Naive thymus-derived CD8-positive, alpha-beta T cell (primary cell): Measurements from ENCODE around the gene IP6K2. TPM values are rescaled to one million over a fixed set of nuclear protein-coding genes. Genes with fewer than 3 reads are reported as not detected.
A peak's percentile ranks its signal among the peaks of the same experiment; 100 is the strongest.

Source experiments
- ATAC-seq, 2 donors: fragments of 150-1000 bp; cut with Tn5 transposase in 1 of 2; sonication (Bioruptor Pico), chemical (Tn5 transposase) in 1 of 2; 1 replicate in 1 of 2; 2 replicates in 1 of 2; pipeline ENCODE4 v1.10.0; 2021; ENCODE audit warnings: mild to moderate bottlenecking in 2 of 2, moderate library complexity in 2 of 2
- POLR2A ChIA-PET: fragments of 350-600 bp; sonication (Branson Sonifier 250); formaldehyde crosslinking; loops from one replicate; lab custom pipeline; 2021; ENCODE audit warnings: antibody characterized with exemption; lab: Charles Lee
- DNase-seq, 10 donors: peaks; one replicate each; pipeline versions ENCODE4 v3.0.0 to v3.0.0-alpha.2; 2020 to 2022
- H3K27ac Mint-ChIP-seq, 10 donors: one replicate each; pipeline ENCODE4 v1.8.0; 2020 to 2022; ENCODE audit warnings: mild to moderate bottlenecking in 10 of 10, mixed read lengths in 10 of 10, moderate library complexity in 4 of 10, inconsistent platforms in 1 of 10
- H3K27me3 Mint-ChIP-seq, 5 donors: one replicate each; pipeline ENCODE4 v1.8.0; 2021 to 2022; ENCODE audit warnings: mixed read lengths in 5 of 5
- H3K36me3 Mint-ChIP-seq, 3 donors: one replicate each; pipeline ENCODE4 v1.8.0; 2020 to 2022; ENCODE audit warnings: mixed read lengths in 3 of 3, mild to moderate bottlenecking in 2 of 3, inconsistent platforms in 1 of 3
- H3K4me1 Mint-ChIP-seq, 4 donors: one replicate each; pipeline ENCODE4 v1.8.0; 2021 to 2022; ENCODE audit warnings: mixed read lengths in 4 of 4
- H3K4me3 Mint-ChIP-seq, 10 donors: one replicate each; pipeline ENCODE4 v1.8.0; 2020 to 2022; ENCODE audit warnings: mild to moderate bottlenecking in 10 of 10, mixed read lengths in 10 of 10, moderate library complexity in 6 of 10, inconsistent platforms in 1 of 10
- H3K9me3 Mint-ChIP-seq, 9 donors: one replicate each; pipeline ENCODE4 v1.8.0; 2020 to 2022; ENCODE audit warnings: mixed read lengths in 9 of 9, mild to moderate bottlenecking in 3 of 9, inconsistent platforms in 1 of 9, moderate library complexity in 1 of 9
- polyA plus RNA-seq, 3 donors: library from polyadenylated mRNA; unstranded; fragments of 300-500 nt; fragmentation: Illumina TruSeq; gene quantifications; one replicate each; pipeline ENCODE4 v1.2.3, GENCODE V29; 2021
- total RNA-seq, 8 experiments: library from RNA in 2 of 8; stranded (reverse) in 2 of 8; gene quantifications; one replicate each; pipeline ENCODE4 v1.2.3 and lab custom pipeline; 2021 to 2026

Gene IP6K2
- total and polyA plus RNA-seq, 5 experiments from 2014 or later, result 46.4 to 91.5 (median 58.8) TPM

DNA sequence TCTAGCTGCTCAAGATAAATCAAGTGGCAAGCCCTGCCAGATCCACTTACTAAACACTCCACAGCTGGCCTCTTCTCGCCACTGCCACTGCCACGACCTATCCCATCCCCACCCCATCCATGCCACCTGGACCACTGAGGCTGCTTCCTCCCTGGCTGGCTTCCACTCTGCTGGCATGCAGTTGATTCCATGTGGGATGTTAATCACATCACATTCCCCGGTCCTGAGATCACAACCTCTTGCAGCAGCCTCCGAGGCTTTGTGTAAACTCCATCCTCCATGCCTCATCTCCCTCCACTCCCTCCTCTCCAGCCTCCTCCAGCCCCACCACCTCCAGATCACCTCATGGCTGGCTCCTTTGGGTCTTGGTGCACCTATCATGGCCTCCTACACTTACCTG, 39.0 kb downstream of the IP6K2 start:
- Mint-ChIP-seq H3K36me3 (peaks cover 0 to 41% (median 6%) of the 10 kb centered on the region in 3 donors), H3K9me3 (no peaks in the 10 kb centered on the region), H3K27ac (peak overlapping the region in 2 of 10 donors; percentile 13 to 52), H3K27me3 (no peaks in the 10 kb centered on the region), H3K4me1 (peaks cover 5 to 20% (median 14%) of the 10 kb centered on the region in 4 donors), H3K4me3 (no peak overlapping the region)
- no peak for ATAC-seq
- POLR2A ChIA-PET, result no interaction called here
- no peak for DNase-seq

- DNase-seq, result no peak
- peaks cover 0 to 9% (median 5%) of the 10 kb centered on the region in 4 donors for H3K4me1 Mint-ChIP-seq
- no peak for ATAC-seq
- H3K4me3 Mint-ChIP-seq, result no peak overlapping the region
- H3K9me3 Mint-ChIP-seq, result no peaks in the 10 kb centered on the region
- no peaks in the 10 kb centered on the region for H3K27me3 Mint-ChIP-seq
- POLR2A ChIA-PET, result interaction anchor here (0.6 kb wide), 1 partner anchor 1126 kb away, joined by 6 read pairs; no protein-coding TSS in a partner anchor
- H3K27ac Mint-ChIP-seq, result no peak overlapping the region
- peaks cover 0 to 23% (median 0%) of the 10 kb centered on the region in 3 donors for H3K36me3 Mint-ChIP-seq
Observed at GRCh38 chr3:48674505-48674904, 42.5 kb downstream of the IP6K2 start.

DNA sequence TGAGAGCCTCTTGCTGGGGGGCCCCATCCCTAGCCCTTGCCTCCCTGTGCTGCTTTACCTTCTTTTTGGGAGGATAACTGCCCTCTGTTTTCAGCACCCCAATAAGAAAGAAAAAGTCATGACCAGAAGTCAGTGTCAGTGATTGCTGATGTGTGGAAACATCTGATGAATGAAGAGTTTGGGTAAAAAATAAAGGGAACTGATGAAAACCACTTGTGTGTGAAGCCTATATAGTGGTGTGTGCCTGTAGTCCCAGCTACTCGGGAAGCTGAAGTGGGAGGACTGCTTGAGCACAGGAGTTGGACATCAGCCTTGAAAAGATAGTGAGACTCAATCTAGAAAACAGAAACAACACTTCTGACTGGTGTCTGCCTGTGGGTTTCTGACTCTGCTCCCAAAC, 44.5 kb downstream of the IP6K2 start:
- DNase-seq (no peak), ATAC-seq (no peak)
- Mint-ChIP-seq H3K4me1 (peaks cover 0 to 6% (median 2%) of the 10 kb centered on the region in 4 donors), H3K4me3 (no peak overlapping the region), H3K9me3 (no peaks in the 10 kb centered on the region), H3K27ac (no peak overlapping the region), H3K36me3 (peaks cover 0 to 12% (median 0%) of the 10 kb centered on the region in 3 donors), H3K27me3 (no peaks in the 10 kb centered on the region)
- POLR2A ChIA-PET, result no interaction called here

- Mint-ChIP-seq H3K9me3 (peaks cover 0 to 2% (median 0%) of the 10 kb centered on the region in 9 donors), H3K27ac (no peak overlapping the region), H3K4me3 (peak overlapping the region in 2 of 10 donors; percentile 37 to 52), H3K36me3 (peaks cover 0 to 2% (median 0%) of the 10 kb centered on the region in 3 donors), H3K27me3 (peaks cover 2 to 22% (median 5%) of the 10 kb centered on the region in 5 donors), H3K4me1 (peaks cover 7 to 22% (median 21%) of the 10 kb centered on the region in 4 donors)
- ATAC-seq (no peak), DNase-seq (no peak)
- POLR2A ChIA-PET, result no interaction called here
Observed at GRCh38 chr3:48664929-48665328, 52.1 kb downstream of the IP6K2 start.

GRCh38 chr3:48664313-48664644, 52.7 kb downstream of the IP6K2 start:
- H3K4me3 Mint-ChIP-seq, result peak overlapping the region; percentile 48 to 80 (median 66)
- H3K4me1 Mint-ChIP-seq, result peaks cover 7 to 22% (median 21%) of the 10 kb centered on the region in 4 donors
- DNase-seq (no peak), ATAC-seq (no peak)
- H3K36me3 Mint-ChIP-seq, result peaks cover 0 to 2% (median 0%) of the 10 kb centered on the region in 3 donors
- peak overlapping the region in 1 of 10 donors; percentile 14 for H3K27ac Mint-ChIP-seq
- POLR2A ChIA-PET, result no interaction called here
- H3K9me3 Mint-ChIP-seq, result peaks cover 0 to 2% (median 0%) of the 10 kb centered on the region in 9 donors
- H3K27me3 Mint-ChIP-seq, result peaks cover 2 to 26% (median 8%) of the 10 kb centered on the region in 5 donors

DNA sequence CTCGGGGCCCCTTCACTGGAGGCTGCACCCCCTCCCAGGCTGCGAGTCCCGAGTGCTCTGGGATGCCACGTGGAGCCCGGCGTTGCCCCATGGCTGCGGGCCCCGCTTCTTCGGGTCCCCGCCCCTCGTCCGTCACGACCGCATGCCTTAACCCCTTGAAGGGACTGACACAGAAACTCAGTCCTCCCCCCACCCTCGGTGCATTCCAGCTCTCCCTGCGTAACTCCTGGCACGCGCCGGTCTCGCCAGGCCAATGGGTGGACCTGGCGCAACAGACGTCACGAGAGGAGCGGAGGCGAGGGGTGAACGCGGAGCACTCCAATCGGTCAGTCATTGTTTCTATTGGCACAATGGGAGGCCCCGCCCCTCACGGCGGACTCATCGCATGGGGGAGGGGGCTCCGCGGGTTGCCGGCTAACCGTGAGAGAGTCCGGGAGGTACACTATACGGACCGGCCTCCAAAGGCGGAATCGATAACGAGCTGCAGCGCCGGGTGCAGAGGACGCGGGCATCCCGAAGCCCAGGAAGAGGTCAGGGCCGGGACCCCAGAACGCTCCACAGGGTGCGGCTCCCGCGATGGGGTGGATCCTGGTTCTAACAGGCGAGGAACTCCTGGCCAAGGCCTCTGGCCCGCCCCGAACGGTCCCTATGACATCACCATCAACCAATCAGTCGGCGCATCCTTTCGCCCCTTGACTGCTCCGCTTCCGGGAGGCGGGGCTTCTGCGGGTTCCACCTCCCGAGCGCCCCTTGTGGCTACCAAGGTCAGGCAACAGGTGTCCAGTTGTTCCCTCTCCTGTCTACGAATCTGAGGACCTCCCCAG, 53.3 kb downstream of the IP6K2 start:
- POLR2A ChIA-PET, result no interaction called here
- peak overlapping the region in 3 of 10 donors; percentile 6 to 24 (median 14) for H3K27ac Mint-ChIP-seq
- H3K27me3 Mint-ChIP-seq, result peaks cover 2 to 28% (median 11%) of the 10 kb centered on the region in 5 donors
- H3K4me1 Mint-ChIP-seq, result peaks cover 7 to 22% (median 21%) of the 10 kb centered on the region in 4 donors
- peaks cover 0 to 2% (median 0%) of the 10 kb centered on the region in 3 donors for H3K36me3 Mint-ChIP-seq
- ATAC-seq (peak; percentile 76 to 84), DNase-seq (peak; percentile 61 to 86 (median 66))
- peaks cover 0 to 2% (median 0%) of the 10 kb centered on the region in 9 donors for H3K9me3 Mint-ChIP-seq
- H3K4me3 Mint-ChIP-seq, result peak overlapping the region; percentile 48 to 80 (median 66)

GRCh38 chr3:48662753-48663488, 54.1 kb downstream of the IP6K2 start, which contains the start of gene CELSR3:
TSS of gene CELSR3 (minus strand) at chr3:48662886. CDS start at chr3:48662634, 252 bp downstream.
- ATAC-seq, result no peak
- H3K4me1 Mint-ChIP-seq, result peaks cover 7 to 22% (median 21%) of the 10 kb centered on the region in 4 donors
- H3K9me3 Mint-ChIP-seq, result peaks cover 0 to 2% (median 0%) of the 10 kb centered on the region in 9 donors
- POLR2A ChIA-PET, result interaction anchor here (2.1 kb wide), 1 partner anchor 256 kb away, joined by 4 read pairs; the partner anchor contains the start of gene ARIH2
- H3K27me3 Mint-ChIP-seq, result peaks cover 2 to 28% (median 11%) of the 10 kb centered on the region in 5 donors
- DNase-seq, result peak in 2 of 10 donors; percentile 17 to 19
- peak within 1 kb of the TSS in 3 of 10 donors; percentile 6 to 94 (median 14) for H3K27ac Mint-ChIP-seq
- peaks cover 0 to 2% (median 0%) of the 10 kb centered on the region in 3 donors for H3K36me3 Mint-ChIP-seq
- H3K4me3 Mint-ChIP-seq, result peak within 1 kb of the TSS; percentile 56 to 80 (median 66)

DNA sequence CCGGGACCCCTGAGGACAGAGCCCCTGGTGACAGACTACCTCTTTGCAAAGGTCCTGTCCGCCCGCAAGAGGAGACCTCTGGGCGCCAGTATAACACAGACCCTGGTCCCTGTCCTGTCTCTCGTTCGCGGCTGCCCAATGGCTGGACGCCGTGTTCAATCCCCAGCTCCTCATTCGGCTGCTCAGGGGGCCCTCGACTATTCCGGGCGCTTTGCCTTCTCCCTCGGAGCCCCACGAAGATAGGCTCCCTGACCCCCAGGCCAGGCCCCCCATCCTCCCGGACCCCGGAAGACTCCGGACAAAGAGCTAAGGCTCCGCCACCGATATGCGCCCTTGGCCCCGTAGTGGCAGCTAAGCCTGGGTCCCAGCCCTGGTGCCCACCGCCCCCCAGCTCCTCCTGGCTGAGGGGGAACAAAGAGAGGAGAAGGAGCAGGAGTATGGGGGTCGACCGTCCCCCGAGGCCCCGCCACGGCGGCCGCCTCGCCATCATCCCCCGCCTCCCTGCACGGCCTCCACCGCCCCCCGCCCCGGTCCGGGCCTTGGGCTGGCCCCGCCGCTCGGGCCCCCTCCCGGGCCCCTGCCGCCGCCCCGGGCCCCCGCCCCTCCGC, 54.8 kb downstream of the IP6K2 start:
- no peak for ATAC-seq
- peaks cover 7 to 28% (median 24%) of the 10 kb centered on the region in 4 donors for H3K4me1 Mint-ChIP-seq
- no peak for DNase-seq
- peaks cover 2 to 28% (median 11%) of the 10 kb centered on the region in 5 donors for H3K27me3 Mint-ChIP-seq
- peaks cover 0 to 2% (median 0%) of the 10 kb centered on the region in 9 donors for H3K9me3 Mint-ChIP-seq
- H3K27ac Mint-ChIP-seq, result peak overlapping the region in 1 of 10 donors; percentile 62
- POLR2A ChIA-PET, result interaction anchor here (1.2 to 2.1 kb wide), 4 partner anchors 22 to 432 kb away, joined by 4 to 5 read pairs (median 4); partner anchors contain the start of genes ARIH2, QRICH1 and UQCRC1
- peaks cover 0 to 2% (median 0%) of the 10 kb centered on the region in 3 donors for H3K36me3 Mint-ChIP-seq
- peak overlapping the region in 5 of 10 donors; percentile 56 to 69 (median 61) for H3K4me3 Mint-ChIP-seq

DNA sequence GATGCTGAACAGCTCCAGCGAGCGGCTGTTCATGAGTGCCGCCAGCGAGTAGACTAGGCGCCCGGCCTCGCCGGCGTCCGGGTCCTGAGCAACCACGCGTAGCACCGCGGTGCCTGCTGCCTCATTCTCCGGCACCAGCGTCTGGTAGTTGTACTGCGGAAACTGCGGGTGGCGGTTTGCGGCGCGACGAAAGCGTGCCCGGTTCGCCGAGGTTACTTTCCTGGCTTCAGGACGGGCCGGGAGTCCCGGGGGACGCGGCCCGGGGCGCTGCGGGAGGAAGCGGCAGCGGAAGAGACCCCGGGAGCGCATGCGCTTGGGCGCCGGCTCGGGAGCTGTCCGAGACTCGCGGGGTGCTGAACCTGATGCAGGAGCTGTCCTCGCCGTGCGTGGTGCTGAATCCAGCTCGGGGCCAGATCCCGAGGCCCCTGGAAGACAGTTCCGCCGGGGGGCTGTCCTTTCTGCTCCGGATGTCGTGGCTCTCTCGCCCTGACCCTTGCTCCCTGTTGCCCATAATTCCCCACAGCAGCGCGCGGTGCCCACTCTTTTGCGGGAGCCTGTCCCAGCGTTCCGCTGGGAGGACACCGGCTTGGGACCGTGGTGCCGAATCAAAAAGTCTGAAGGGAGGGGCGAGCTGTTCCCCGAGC, 55.4 kb downstream of the IP6K2 start:
- ATAC-seq (peak; percentile 41 to 43), DNase-seq (peak; percentile 53 to 87 (median 77))
- POLR2A ChIA-PET, result interaction anchor here (1.2 to 2.1 kb wide), 4 partner anchors 22 to 432 kb away, joined by 4 to 5 read pairs (median 4); partner anchors contain the start of genes ARIH2, QRICH1 and UQCRC1
- Mint-ChIP-seq H3K36me3 (peaks cover 0 to 2% (median 0%) of the 10 kb centered on the region in 3 donors), H3K27me3 (peaks cover 2 to 28% (median 11%) of the 10 kb centered on the region in 5 donors), H3K27ac (peak overlapping the region in 1 of 10 donors; percentile 62), H3K4me1 (peaks cover 7 to 35% (median 27%) of the 10 kb centered on the region in 4 donors), H3K9me3 (peaks cover 0 to 2% (median 0%) of the 10 kb centered on the region in 9 donors), H3K4me3 (peak overlapping the region in 9 of 10 donors; percentile 38 to 79 (median 56))

DNA sequence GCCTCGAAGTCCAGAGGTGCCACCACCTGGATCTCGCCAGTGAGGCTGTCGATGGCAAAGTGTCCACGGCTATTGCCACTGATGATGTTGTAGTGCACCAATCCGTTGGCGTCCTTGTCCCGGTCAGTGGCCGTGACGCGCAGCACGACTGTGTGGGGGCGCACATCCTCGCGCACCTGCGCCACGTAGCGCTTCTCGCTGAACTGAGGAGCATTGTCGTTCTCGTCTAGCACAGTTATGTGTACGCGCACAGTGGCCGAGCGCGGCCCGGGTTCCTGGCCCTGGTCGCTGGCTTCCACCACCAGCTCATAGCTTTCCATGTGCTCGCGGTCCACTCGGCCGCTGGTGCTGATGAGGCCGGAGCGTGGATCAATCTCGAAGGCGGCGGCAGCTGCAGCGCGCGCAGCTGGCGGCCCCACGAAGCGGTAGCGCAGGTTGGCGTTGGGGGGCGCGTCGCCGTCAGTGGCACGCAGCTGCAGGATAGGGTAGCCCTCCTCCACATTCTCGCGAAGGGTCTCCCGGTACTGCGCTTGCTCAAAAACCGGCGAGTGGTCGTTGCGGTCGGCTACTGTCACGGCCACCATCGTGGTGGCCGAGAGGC, 56.1 kb downstream of the IP6K2 start:
- H3K27ac Mint-ChIP-seq, result no peak overlapping the region
- H3K9me3 Mint-ChIP-seq, result peaks cover 0 to 2% (median 0%) of the 10 kb centered on the region in 9 donors
- ATAC-seq (no peak), DNase-seq (no peak)
- H3K27me3 Mint-ChIP-seq, result peaks cover 2 to 28% (median 11%) of the 10 kb centered on the region in 5 donors
- peaks cover 7 to 36% (median 27%) of the 10 kb centered on the region in 4 donors for H3K4me1 Mint-ChIP-seq
- POLR2A ChIA-PET, result interaction anchor here (1.2 to 2.1 kb wide), 4 partner anchors 23 to 433 kb away, joined by 4 to 5 read pairs (median 4); partner anchors contain the start of genes ARIH2, QRICH1 and UQCRC1
- peaks cover 0 to 2% (median 0%) of the 10 kb centered on the region in 3 donors for H3K36me3 Mint-ChIP-seq
- peak overlapping the region in 4 of 10 donors; percentile 18 to 55 (median 31) for H3K4me3 Mint-ChIP-seq
